TTC549 (cell line): Measurements from ENCODE around the gene GATAD2B.
"Not testable (repeated sequence)": the region's sequence is repeated elsewhere in the genome, so short reads cannot be mapped to it uniquely, and the experiment has no call there.

Experiments
- FAIRE-seq: peaks from 2 replicates; lab custom pipeline; 2012; peaks lifted over from hg19 to GRCh38; lab: Jason Lieb, UNC

Gene GATAD2B

GRCh38 chr1:153929981-153930948, 7.5 kb upstream of the GATAD2B start:
- no peak for FAIRE-seq

GRCh38 chr1:153929426-153929825, 6.7 kb upstream of the GATAD2B start:
- no peak for FAIRE-seq

GRCh38 chr1:153928791-153929341, 6.1 kb upstream of the GATAD2B start:
- no peak for FAIRE-seq

GRCh38 chr1:153928245-153928644, 5.5 kb upstream of the GATAD2B start:
- no peak for FAIRE-seq

- FAIRE-seq = no peak
Measured at GRCh38 chr1:153926405-153926804, 3.6 kb upstream of the GATAD2B start.

- no peak for FAIRE-seq
Measured at GRCh38 chr1:153922076-153922971, 448 bp downstream of the GATAD2B start.

GRCh38 chr1:153921803-153922075, 1.0 kb downstream of the GATAD2B start:
- no peak for FAIRE-seq

GRCh38 chr1:153921080-153921802, 1.5 kb downstream of the GATAD2B start:
- no peak for FAIRE-seq

GRCh38 chr1:153919876-153920852, 2.6 kb downstream of the GATAD2B start:
- FAIRE-seq = no peak

- FAIRE-seq = peak; percentile 33
Measured at GRCh38 chr1:153916297-153916696, 6.5 kb downstream of the GATAD2B start.

- no peak for FAIRE-seq
Measured at GRCh38 chr1:153912349-153912748, 10.4 kb downstream of the GATAD2B start.

GRCh38 chr1:153910560-153910959, 12.2 kb downstream of the GATAD2B start:
- not testable (repeated sequence) for FAIRE-seq

GRCh38 chr1:153908071-153908470, 14.7 kb downstream of the GATAD2B start:
- no peak for FAIRE-seq

- no peak for FAIRE-seq
Measured at GRCh38 chr1:153907134-153907533, 15.6 kb downstream of the GATAD2B start.

- FAIRE-seq = no peak
Measured at GRCh38 chr1:153906396-153906795, 16.4 kb downstream of the GATAD2B start.

- not testable (repeated sequence) for FAIRE-seq
Measured at GRCh38 chr1:153905908-153906307, 16.9 kb downstream of the GATAD2B start.

GRCh38 chr1:153903841-153904455, 18.8 kb downstream of the GATAD2B start:
- FAIRE-seq = peak; percentile 28

GRCh38 chr1:153899509-153899908, 23.3 kb downstream of the GATAD2B start:
- no peak for FAIRE-seq

GRCh38 chr1:153895866-153896265, 26.9 kb downstream of the GATAD2B start:
- FAIRE-seq = not testable (repeated sequence)

- FAIRE-seq = not testable (repeated sequence)
Measured at GRCh38 chr1:153891042-153891441, 31.7 kb downstream of the GATAD2B start.
